Testis (tissue), 2 donors: ENCODE results near the gene ATP5F1E.

ENCODE experiments used
- CTCF ChIP-seq, 3 experiments: fragments of 450-650 bp in 2 of 3; fragments of 200-600 bp in 1 of 3; sonication (generic) in 1 of 3; IDR thresholded peaks; one replicate each; pipeline ENCODE4 v1.5.1; 2016 to 2019; ENCODE audit warnings: antibody characterized with exemption in 3 of 3, mild to moderate bottlenecking in 2 of 3, moderate library complexity in 1 of 3
- POLR2A ChIP-seq: fragments of 450-650 bp; IDR thresholded peaks from one replicate; pipeline ENCODE4 v1.6.1; 2017; ENCODE audit warnings: antibody characterized with exemption, mild to moderate bottlenecking, moderate library complexity

- TF ChIP-seq CTCF (IDR thresholded peaks at IDR 0.05) (no peak), POLR2A (no peak)
Measured at GRCh38 chr20:59039233-59039632, 7.1 kb upstream of the ATP5F1E start.
